HG02678 (cell line): ENCODE measurements around the gene GPAT2.
"Not testable (repeated sequence)": the region's sequence is repeated elsewhere in the genome, so short reads cannot be mapped to it uniquely, and the experiment has no call there.

Experiments used
- ATAC-seq: cut with Tn5 transposase; IDR thresholded peaks from one replicate; pipeline ENCODE4 v1.9.1; 2021; ENCODE audit warnings: mild to moderate bottlenecking, moderate library complexity; ENCODE audit not compliant: unreplicated experiment

Gene GPAT2

GRCh38 chr2:96024336-96025193 lies 10.2 kb downstream of the GPAT2 start:
- ATAC-seq, result no peak

- ATAC-seq, result not testable (repeated sequence)
Measured at GRCh38 chr2:96023701-96024100, 11.0 kb downstream of the GPAT2 start.

GRCh38 chr2:96022701-96023447 lies 11.8 kb downstream of the GPAT2 start:
- peak; percentile 74 for ATAC-seq

GRCh38 chr2:96022126-96022525 lies 12.6 kb downstream of the GPAT2 start:
- ATAC-seq, result not testable (repeated sequence)

DNA sequence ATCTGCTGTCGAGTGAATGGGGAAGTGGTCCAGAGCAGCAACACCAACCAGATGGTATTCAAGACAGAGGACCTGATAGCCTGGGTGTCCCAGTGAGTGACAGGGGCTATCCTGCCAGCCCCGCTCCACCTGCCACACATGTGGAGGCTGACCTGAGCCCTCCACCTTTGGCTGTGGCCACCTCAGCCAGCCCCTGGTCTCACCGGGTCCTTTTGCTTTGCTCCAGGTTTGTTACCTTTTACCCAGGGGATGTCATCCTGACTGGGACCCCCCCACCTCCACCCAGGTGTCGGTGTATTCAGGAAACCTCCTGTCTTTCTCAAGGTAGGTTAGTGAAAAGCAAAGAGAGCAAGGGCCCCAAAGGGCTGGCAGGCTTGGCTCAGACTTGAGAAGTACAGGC lies 13.6 kb downstream of the GPAT2 start:
- ATAC-seq, result not testable (repeated sequence)

DNA sequence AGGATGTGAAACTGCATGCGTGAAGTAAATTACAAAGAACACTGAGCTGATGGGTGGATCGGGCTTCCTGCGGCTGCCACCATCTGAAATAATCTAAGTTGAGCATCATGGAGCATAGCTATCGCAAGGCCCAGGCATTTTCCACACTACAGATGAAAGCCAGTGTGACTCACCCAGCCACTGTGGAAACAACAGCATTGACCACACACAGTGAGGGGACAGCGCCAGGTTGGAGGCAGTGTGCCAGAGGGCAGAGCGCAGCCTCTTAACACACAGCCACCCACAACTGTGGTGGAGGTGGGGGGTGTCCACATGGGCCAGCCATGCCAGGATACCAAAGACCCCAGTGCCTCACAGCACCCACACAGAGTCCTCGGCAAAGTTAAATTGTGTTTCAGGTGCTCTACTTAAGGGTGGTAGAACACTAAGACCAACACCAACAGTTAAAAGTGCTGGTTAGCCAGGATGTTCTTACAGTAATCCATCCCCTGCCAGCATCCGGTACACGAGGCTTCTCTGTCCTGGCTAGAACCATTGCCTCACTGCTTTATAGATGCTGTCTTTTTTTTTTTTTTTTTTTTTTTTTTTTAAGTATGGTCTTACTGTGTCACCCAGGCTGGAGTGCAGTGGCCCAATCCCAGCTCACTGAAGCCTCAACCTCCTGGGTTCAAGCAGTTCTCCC lies 14.7 kb downstream of the GPAT2 start:
- not testable (repeated sequence) for ATAC-seq

GRCh38 chr2:96016321-96016720 lies 18.4 kb downstream of the GPAT2 start:
- not testable (repeated sequence) for ATAC-seq

DNA sequence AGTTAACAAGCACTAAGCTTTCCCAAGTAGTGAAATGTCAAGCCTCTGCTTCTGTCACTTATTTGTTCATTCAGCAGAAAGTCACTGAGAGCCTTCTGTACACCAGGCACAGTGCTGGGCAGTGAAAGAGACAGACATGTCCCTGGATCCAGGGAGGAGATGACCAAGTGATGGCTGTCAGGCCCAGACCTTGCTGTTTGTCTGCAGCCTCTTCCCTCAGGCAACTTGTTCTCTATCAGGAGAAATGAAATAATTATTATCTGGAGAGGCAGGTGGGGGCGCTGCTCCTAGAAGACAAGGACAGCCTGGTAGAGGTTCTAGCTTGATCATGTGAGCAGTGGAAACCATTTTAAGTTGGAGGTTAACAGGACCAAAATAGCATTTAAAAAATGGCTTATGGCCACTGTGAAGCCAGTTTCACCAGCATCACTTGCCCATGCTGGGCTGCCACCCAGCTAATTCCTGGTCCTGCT lies 21.9 kb downstream of the GPAT2 start:
- ATAC-seq, result not testable (repeated sequence)

GRCh38 chr2:96012086-96012791 lies 22.5 kb downstream of the GPAT2 start:
- ATAC-seq, result not testable (repeated sequence)

GRCh38 chr2:96011129-96011455 lies 23.6 kb downstream of the GPAT2 start:
- peak; percentile 12 for ATAC-seq

DNA sequence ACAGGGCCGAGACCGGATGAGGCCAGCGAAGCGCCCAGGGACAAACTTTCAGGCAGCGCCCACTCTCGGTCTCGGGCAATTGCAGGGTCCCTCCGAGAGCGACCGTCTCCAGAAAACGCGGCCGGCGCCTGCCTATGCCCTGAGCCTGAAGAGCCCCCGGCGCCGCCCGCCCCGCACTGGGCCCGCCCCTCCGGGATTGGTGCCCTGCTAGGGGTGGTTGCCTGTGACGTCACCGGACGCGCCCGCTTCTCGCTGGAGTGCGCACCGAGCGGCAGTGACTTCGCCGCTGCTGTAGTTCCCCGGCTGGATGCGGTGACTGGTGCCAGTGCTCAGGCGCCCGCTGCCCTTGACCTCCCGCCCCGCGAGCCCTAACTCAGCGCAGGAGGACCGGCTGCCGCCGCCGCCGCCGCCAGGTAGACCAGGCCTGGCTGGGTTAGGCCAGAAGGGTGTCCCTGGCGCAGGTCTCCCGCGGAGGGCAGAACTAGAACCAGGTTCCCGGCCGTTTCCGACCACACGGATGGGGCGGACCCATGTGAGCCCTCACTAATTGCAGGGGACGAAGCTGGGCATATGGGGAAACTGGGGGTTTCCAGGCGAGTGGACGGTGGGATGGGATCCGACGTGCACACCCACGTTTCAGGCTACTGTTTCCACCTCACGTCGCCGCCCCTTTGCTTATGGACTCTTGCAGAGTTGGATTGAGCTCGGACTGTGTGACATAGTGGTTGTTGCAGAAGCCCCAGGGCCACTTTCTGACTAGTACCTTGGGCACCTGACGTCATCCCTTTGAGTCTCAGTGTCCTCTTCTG lies 24.2 kb downstream of the GPAT2 start:
- peak; percentile 99 for ATAC-seq

GRCh38 chr2:96009833-96010232 lies 24.9 kb downstream of the GPAT2 start:
- peak; percentile 9 for ATAC-seq

DNA sequence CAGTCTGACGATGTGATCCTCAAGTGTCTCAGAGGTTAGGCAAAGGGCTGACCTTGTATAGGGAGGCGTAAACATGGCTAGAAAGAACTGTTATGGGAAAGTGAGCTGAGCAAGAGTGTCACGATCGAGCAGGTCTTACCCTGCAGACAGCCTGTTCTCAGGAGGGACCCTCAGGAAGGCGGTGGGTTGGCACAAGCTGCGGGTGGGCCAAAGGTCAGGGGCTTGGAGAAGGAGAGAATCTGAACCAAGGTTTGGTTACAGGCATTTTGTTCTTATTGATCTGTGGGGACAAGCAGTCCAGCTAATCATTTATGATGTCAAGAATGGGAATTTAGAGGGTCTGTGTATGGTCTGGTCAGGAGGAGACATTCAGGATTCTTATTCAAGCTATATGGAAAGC lies 26.7 kb downstream of the GPAT2 start:
- not testable (repeated sequence) for ATAC-seq

GRCh38 chr2:96006248-96006647 lies 28.5 kb downstream of the GPAT2 start:
- ATAC-seq, result not testable (repeated sequence)

DNA sequence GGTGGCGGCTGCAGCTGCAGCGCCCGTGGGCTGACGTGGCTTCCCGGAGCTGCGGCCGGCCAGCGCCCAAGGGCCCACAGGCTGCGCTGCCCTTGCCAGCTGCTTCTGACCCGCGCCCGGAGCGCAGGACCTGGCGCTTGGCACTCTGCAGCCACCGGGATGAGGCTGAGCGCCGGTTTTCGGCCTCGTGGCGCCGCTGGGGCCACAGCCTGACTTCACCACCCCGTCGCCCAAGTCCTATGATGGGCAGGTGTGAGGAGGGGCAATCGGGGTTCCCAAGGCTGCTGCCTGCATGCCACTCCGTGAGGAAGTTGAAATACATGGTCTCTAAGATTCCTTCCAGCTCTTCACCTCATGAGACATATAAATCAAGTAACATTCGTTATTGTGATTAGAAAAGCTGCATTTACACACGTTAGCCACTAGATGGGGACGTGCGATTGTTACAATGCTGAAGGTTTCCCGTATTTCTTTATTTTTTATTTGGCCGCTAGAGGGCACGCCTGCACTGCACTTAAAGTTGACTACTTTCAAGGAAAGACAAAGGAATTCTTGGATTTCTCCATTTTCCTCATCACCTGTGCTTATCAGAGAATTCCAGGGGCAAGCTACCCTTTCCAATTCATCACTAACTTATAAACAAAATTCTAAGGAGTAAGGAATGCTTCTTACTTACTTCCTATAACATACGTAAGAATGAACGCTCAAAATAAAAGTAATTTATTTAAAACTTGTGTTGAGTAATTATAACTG lies 42.0 kb downstream of the GPAT2 start:
- ATAC-seq, result peak; percentile 50

DNA sequence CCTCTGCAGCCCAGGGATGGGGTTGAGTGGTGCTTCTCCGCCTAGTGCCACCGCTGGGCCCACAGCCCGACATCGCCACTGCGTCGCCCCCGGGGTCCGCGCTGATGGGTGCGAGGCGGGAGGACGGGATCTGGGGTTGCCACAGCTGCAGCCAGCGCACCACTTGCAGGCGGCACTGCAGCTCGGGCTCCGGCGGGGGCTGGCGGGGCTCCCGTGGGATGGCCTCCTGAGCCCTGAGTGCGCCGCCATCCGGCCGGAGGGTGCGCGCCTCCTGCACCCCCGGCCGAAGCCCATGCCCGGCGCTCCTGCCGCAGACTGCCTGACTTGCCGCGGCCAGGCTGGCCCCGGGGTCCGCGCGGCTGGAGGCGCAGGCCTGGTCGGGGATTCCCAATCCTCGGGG lies 42.6 kb downstream of the GPAT2 start:
- ATAC-seq, result peak; percentile 48

DNA sequence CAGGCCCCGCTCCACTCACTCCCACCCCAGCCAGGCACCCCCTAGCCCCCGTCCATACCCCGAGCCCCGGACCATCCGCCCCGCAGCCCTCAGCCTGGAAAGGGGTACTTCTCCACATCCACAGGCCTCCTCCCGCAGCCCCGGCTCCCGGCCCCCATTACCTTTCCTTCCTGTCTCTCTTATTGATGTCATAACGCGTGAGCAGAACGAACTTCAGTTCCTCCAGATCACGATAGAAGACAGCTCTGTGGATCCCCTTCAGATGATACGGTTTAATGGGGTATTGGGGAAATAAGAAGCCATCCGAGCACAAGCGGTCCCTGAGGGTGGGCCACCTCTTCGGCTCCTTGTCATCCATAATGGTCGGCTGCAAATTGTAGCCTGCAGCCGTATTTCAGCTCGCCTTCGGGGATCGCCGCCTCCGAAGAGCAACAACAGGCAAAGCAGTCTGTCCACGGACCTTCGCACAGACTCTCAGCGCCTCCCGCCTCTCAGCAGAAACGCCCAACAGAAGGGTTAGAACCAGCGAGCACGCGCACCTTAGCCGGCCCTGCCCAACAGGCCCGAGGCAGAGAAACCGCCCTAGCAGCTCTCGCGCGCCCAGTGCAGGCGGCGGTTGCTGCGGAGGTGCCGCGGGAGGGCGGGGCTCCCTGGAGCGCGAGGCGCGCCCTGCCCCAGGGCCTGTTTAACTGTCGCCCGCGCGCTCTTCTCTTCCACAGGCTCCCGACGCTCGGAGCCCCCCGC lies 43.2 kb downstream of the GPAT2 start, which contains the start of gene ANKRD36C:
ANKRD36C (minus strand) TSS at position 474 of the 744 bp plus-strand sequence; CDS start at position 358, 116 bp downstream.
- ATAC-seq, result peak; percentile 93

GRCh38 chr2:95990884-95991283 lies 43.8 kb downstream of the GPAT2 start:
- not testable (repeated sequence) for ATAC-seq
